Neural cell (in vitro differentiated cells): ENCODE data around the gene ANKFY1. TPM values are rescaled to one million over a fixed set of nuclear protein-coding genes. Genes with fewer than 3 reads are reported as not detected.

Experiments
- H2AFZ ChIP-seq: fragments of 200-600, 300-800 bp; sonication (generic), shearing (Covaris generic); 2 replicates; pipeline ENCODE4 v1.6.0; 2014; ENCODE audit warnings: low read depth, mild to moderate bottlenecking, antibody characterized with exemption, low read length, moderate library complexity
- H3F3A ChIP-seq: fragments of 200-600 bp; shearing (Covaris generic); 2 replicates; pipeline ENCODE4 v1.6.1; 2016; ENCODE audit warnings: mild to moderate bottlenecking, moderate library complexity, mixed read lengths, antibody characterized with exemption, low read length; ENCODE audit not compliant: insufficient read depth, poor library complexity, severe bottlenecking
- H3K27ac ChIP-seq: fragments of 200-600, 300-800 bp; sonication (generic), shearing (Covaris generic); 2 replicates; pipeline ENCODE4 v1.5.1; 2014; ENCODE audit warnings: mild to moderate bottlenecking, low read length, moderate library complexity
- H3K27me3 ChIP-seq: fragments of 300-800, 200-600 bp; sonication (generic), shearing (Covaris generic); 2 replicates; pipeline ENCODE4 v1.6.0; 2014; ENCODE audit warnings: mild to moderate bottlenecking, low read depth, low read length, moderate library complexity; ENCODE audit not compliant: insufficient read depth
- H3K36me3 ChIP-seq: fragments of 300-800, 200-600 bp; sonication (generic), shearing (Covaris generic); 2 replicates; pipeline ENCODE4 v1.5.1; 2014; ENCODE audit warnings: mild to moderate bottlenecking, antibody characterized with exemption, low read length, moderate library complexity; ENCODE audit not compliant: insufficient read depth
- H3K4me2 ChIP-seq: fragments of 300-800, 200-600 bp; sonication (generic), shearing (Covaris generic); 2 replicates; pipeline ENCODE4 v1.6.0; 2014; ENCODE audit warnings: mild to moderate bottlenecking, low read length
- H3K4me3 ChIP-seq: fragments of 300-800, 200-600 bp; sonication (generic), shearing (Covaris generic); 2 replicates; pipeline ENCODE4 v1.5.1; 2014; ENCODE audit warnings: mild to moderate bottlenecking, low read length, moderate library complexity
- H3K79me2 ChIP-seq: fragments of 200-600 bp; shearing (Covaris generic); replicated peaks from 2 replicates; pipeline ENCODE4 v1.6.0; 2014; ENCODE audit warnings: mild to moderate bottlenecking, low read length, moderate library complexity; ENCODE audit not compliant: insufficient read depth
- H3K9ac ChIP-seq: fragments of 300-800, 200-600 bp; sonication (generic), shearing (Covaris generic); 2 replicates; pipeline ENCODE4 v1.6.1; 2016; ENCODE audit warnings: mild to moderate bottlenecking, low read length, mixed read lengths
- H3K9me2 ChIP-seq: fragments of 200-600 bp; shearing (Covaris generic); 2 replicates; pipeline ENCODE4 v1.6.1; 2016; ENCODE audit warnings: mild to moderate bottlenecking, low read length, mixed read lengths; ENCODE audit not compliant: insufficient read depth
- H3K9me3 ChIP-seq: fragments of 200-600, 300-800 bp; sonication (generic), shearing (Covaris generic); 2 replicates; pipeline ENCODE4 v1.6.1; 2016; ENCODE audit warnings: mild to moderate bottlenecking, mixed run types, low read length, moderate library complexity, mixed read lengths
- H4K20me1 ChIP-seq: fragments of 200-600 bp; shearing (Covaris generic); 2 replicates; pipeline ENCODE4 v1.6.1; 2016; ENCODE audit warnings: mild to moderate bottlenecking, mixed run types; ENCODE audit not compliant: insufficient read depth
- EP300 ChIP-seq: fragments of 450-650 bp; conservative IDR thresholded peaks from 2 replicates; pipeline ENCODE4 v1.6.1; 2014; ENCODE audit warnings: antibody characterized with exemption, mild to moderate bottlenecking, moderate library complexity; ENCODE audit not compliant: poor library complexity, severe bottlenecking
- EZH2 ChIP-seq: fragments of 200-600, 300-800 bp; shearing (Covaris generic), sonication (generic); IDR thresholded peaks from 2 replicates; pipeline ENCODE4 v1.6.1; 2014; ENCODE audit warnings: antibody characterized with exemption, low read length, borderline replicate concordance, mild to moderate bottlenecking; ENCODE audit not compliant: insufficient read depth, poor library complexity, severe bottlenecking
- MXI1 ChIP-seq: fragments of 450-650 bp; conservative IDR thresholded peaks from 2 replicates; pipeline ENCODE4 v1.6.1; 2014; ENCODE audit warnings: antibody characterized with exemption, mild to moderate bottlenecking; ENCODE audit not compliant: poor library complexity, severe bottlenecking
- POLR2AphosphoS5 ChIP-seq: IDR thresholded peaks from 2 replicates; pipeline ENCODE4 v1.6.1; 2012
- RAD21 ChIP-seq: fragments of 450-650 bp; conservative IDR thresholded peaks from 2 replicates; pipeline ENCODE4 v1.6.1; 2014; ENCODE audit warnings: antibody characterized with exemption, mild to moderate bottlenecking, moderate library complexity
- SMC3 ChIP-seq: fragments of 450-650 bp; conservative IDR thresholded peaks from 2 replicates; pipeline ENCODE4 v1.6.1; 2014; ENCODE audit warnings: antibody characterized with exemption, mild to moderate bottlenecking, moderate library complexity; ENCODE audit not compliant: poor library complexity
- TAF1 ChIP-seq: IDR thresholded peaks from 2 replicates; pipeline ENCODE4 v1.6.1; 2012; ENCODE audit warnings: low read depth
- polyA plus RNA-seq: library from polyadenylated mRNA; depleted of rRNA; stranded (reverse); fragments of >200 nt; gene quantifications from 2 replicates; pipeline ENCODE4 v1.2.3, GENCODE V29; 2014
- TF ChIP-seq, protein P1 (sequence below): IDR thresholded peaks from 2 replicates; pipeline ENCODE4 v1.6.1; 2012; ENCODE audit warnings: borderline replicate concordance
- TF ChIP-seq, protein P2 (sequence below): fragments of 450-650 bp; IDR thresholded peaks from 2 replicates; pipeline ENCODE4 v1.5.1; 2014; ENCODE audit warnings: antibody characterized with exemption, mild to moderate bottlenecking, moderate library complexity; ENCODE audit not compliant: poor library complexity, severe bottlenecking

ANKFY1 gene
- polyA plus RNA-seq, 1 donor from 2014 or later = 25.6 TPM

DNA sequence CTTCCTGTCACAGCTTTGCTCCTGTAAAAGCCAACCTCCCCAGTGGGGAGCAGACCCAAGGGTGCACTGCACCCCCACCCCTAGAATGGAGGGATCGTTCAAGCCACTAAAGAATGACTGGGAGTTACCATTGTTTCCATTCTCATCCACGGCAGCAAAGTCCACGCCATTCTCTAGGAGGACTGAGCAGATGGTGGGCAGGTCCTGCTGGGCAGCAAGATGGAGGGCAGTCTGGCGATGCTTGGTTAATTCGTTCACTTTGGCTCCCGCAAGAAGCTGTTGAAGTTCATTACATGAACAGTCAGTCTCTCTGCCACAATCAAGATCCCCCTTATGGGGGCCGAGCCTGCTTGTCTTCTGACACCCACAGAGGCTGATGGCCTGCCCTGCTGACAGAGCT, 90.0 kb downstream of the ANKFY1 start:
- no peaks in the 10 kb centered on the region for H3K27me3 ChIP-seq
- no peak overlapping the region for H2AFZ ChIP-seq
- H3K9me3 ChIP-seq = no peaks in the 10 kb centered on the region
- H3K9ac ChIP-seq = no peak overlapping the region
- no peaks in the 10 kb centered on the region for H3K79me2 ChIP-seq
- H3K4me3 ChIP-seq = no peak overlapping the region
- no peak for TF ChIP-seq EP300
- no peak for TF ChIP-seq TAF1
- no peak for TF ChIP-seq EZH2
- no peak for TF ChIP-seq RAD21
- TF ChIP-seq, protein P1, sequence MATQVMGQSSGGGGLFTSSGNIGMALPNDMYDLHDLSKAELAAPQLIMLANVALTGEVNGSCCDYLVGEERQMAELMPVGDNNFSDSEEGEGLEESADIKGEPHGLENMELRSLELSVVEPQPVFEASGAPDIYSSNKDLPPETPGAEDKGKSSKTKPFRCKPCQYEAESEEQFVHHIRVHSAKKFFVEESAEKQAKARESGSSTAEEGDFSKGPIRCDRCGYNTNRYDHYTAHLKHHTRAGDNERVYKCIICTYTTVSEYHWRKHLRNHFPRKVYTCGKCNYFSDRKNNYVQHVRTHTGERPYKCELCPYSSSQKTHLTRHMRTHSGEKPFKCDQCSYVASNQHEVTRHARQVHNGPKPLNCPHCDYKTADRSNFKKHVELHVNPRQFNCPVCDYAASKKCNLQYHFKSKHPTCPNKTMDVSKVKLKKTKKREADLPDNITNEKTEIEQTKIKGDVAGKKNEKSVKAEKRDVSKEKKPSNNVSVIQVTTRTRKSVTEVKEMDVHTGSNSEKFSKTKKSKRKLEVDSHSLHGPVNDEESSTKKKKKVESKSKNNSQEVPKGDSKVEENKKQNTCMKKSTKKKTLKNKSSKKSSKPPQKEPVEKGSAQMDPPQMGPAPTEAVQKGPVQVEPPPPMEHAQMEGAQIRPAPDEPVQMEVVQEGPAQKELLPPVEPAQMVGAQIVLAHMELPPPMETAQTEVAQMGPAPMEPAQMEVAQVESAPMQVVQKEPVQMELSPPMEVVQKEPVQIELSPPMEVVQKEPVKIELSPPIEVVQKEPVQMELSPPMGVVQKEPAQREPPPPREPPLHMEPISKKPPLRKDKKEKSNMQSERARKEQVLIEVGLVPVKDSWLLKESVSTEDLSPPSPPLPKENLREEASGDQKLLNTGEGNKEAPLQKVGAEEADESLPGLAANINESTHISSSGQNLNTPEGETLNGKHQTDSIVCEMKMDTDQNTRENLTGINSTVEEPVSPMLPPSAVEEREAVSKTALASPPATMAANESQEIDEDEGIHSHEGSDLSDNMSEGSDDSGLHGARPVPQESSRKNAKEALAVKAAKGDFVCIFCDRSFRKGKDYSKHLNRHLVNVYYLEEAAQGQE = no peak
- TF ChIP-seq MXI1 = no peak
- TF ChIP-seq POLR2AphosphoS5 = no peak
- TF ChIP-seq, protein P2, sequence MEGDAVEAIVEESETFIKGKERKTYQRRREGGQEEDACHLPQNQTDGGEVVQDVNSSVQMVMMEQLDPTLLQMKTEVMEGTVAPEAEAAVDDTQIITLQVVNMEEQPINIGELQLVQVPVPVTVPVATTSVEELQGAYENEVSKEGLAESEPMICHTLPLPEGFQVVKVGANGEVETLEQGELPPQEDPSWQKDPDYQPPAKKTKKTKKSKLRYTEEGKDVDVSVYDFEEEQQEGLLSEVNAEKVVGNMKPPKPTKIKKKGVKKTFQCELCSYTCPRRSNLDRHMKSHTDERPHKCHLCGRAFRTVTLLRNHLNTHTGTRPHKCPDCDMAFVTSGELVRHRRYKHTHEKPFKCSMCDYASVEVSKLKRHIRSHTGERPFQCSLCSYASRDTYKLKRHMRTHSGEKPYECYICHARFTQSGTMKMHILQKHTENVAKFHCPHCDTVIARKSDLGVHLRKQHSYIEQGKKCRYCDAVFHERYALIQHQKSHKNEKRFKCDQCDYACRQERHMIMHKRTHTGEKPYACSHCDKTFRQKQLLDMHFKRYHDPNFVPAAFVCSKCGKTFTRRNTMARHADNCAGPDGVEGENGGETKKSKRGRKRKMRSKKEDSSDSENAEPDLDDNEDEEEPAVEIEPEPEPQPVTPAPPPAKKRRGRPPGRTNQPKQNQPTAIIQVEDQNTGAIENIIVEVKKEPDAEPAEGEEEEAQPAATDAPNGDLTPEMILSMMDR = no peak
- TF ChIP-seq SMC3 = no peak
- H3K27ac ChIP-seq = no peak overlapping the region
- H4K20me1 ChIP-seq = no peaks in the 10 kb centered on the region
- H3F3A ChIP-seq = no peaks in the 10 kb centered on the region
- H3K9me2 ChIP-seq = no peaks in the 10 kb centered on the region
- no peak overlapping the region for H3K4me2 ChIP-seq
- no peaks in the 10 kb centered on the region for H3K36me3 ChIP-seq

DNA sequence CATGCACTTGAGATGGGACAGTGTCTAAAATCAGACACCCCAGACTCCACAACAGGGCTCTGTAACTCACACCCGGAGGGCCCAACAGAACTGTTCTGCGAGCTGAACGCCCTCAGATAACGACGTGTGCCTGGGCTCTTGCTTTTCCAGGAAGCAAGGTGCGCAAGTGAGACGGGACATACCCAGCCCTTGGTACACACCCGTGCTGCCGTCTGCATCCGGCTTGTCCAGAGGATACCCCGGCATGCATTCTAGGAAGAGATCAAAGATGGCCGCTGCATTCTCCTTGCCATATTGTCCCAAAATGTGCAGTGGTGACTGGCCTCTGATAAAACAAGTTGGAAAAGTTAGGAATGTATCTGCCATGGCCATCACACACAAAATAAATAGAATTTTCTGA, 91.4 kb downstream of the ANKFY1 start:
- H3K36me3 ChIP-seq = peaks cover 4% of the 10 kb centered on the region
- H3K9me2 ChIP-seq = no peaks in the 10 kb centered on the region
- H4K20me1 ChIP-seq = no peaks in the 10 kb centered on the region
- TF ChIP-seq MXI1 = no peak
- TF ChIP-seq TAF1 = no peak
- TF ChIP-seq, protein P1 = no peak
- TF ChIP-seq POLR2AphosphoS5 = no peak
- no peak for TF ChIP-seq SMC3
- no peak for TF ChIP-seq EZH2
- TF ChIP-seq, protein P2 = no peak
- no peak for TF ChIP-seq RAD21
- no peak for TF ChIP-seq EP300
- H3K9me3 ChIP-seq = no peaks in the 10 kb centered on the region
- H3K79me2 ChIP-seq = no peaks in the 10 kb centered on the region
- H2AFZ ChIP-seq = no peak overlapping the region
- H3K4me2 ChIP-seq = no peak overlapping the region
- H3K27me3 ChIP-seq = no peaks in the 10 kb centered on the region
- H3K27ac ChIP-seq = no peak overlapping the region
- H3K4me3 ChIP-seq = no peak overlapping the region
- H3F3A ChIP-seq = no peaks in the 10 kb centered on the region
- no peak overlapping the region for H3K9ac ChIP-seq
